GM06990 (cell line): Measurements from ENCODE around the gene TNIK.

Experiments used
- DNase-seq: peaks from one replicate; pipeline ENCODE4 v3.0.0-alpha.2; 2011; ENCODE audit not compliant: insufficient read length; ENCODE audit errors: extremely low read depth
- H3K27me3 ChIP-seq: replicated peaks from 2 replicates; pipeline ENCODE4 v1.6.0; 2011; ENCODE audit warnings: low read length; ENCODE audit not compliant: control insufficient read depth, insufficient read depth
- H3K36me3 ChIP-seq: 2 replicates; pipeline ENCODE4 v1.5.1; 2011; ENCODE audit warnings: low read length; ENCODE audit not compliant: control insufficient read depth, insufficient read depth
- H3K4me3 ChIP-seq: replicated peaks from 2 replicates; pipeline ENCODE4 v1.5.1; 2011; ENCODE audit warnings: low read depth, mild to moderate bottlenecking, control low read depth, low read length
- TF ChIP-seq, protein P1 (sequence below): IDR thresholded peaks from 2 replicates; pipeline ENCODE4 v1.5.1; 2011; ENCODE audit warnings: low read length, control low read depth, mild to moderate bottlenecking, inconsistent platforms; ENCODE audit not compliant: insufficient read depth, poor library complexity, severe bottlenecking

TNIK gene

DNA sequence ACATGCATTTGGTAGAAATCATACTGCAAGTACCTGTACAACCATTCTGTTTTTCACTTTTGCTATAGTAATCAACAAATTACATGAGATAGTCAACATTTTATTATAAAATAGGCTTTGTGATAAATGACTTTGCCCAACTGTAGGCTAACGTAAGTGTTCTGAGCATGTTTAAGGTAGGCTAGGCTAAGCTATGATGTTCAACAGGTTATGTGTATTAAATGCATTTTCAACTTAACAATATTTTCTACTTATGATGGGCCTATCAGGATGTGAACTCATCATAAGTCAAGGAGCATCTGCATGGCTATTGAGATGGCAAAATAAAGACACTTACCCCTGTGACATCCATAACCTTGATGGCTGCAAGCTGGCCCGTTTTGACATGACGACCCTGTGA lies 232.4 kb downstream of the TNIK start:
- TF ChIP-seq, protein P1, sequence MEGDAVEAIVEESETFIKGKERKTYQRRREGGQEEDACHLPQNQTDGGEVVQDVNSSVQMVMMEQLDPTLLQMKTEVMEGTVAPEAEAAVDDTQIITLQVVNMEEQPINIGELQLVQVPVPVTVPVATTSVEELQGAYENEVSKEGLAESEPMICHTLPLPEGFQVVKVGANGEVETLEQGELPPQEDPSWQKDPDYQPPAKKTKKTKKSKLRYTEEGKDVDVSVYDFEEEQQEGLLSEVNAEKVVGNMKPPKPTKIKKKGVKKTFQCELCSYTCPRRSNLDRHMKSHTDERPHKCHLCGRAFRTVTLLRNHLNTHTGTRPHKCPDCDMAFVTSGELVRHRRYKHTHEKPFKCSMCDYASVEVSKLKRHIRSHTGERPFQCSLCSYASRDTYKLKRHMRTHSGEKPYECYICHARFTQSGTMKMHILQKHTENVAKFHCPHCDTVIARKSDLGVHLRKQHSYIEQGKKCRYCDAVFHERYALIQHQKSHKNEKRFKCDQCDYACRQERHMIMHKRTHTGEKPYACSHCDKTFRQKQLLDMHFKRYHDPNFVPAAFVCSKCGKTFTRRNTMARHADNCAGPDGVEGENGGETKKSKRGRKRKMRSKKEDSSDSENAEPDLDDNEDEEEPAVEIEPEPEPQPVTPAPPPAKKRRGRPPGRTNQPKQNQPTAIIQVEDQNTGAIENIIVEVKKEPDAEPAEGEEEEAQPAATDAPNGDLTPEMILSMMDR: no peak
- Histone ChIP-seq H3K36me3 (no peaks in the 10 kb centered on the region; the same call in 1 of the 2 replicates), H3K4me3 (no peak overlapping the region), H3K27me3 (no peaks in the 10 kb centered on the region)
- DNase-seq: no peak

DNA sequence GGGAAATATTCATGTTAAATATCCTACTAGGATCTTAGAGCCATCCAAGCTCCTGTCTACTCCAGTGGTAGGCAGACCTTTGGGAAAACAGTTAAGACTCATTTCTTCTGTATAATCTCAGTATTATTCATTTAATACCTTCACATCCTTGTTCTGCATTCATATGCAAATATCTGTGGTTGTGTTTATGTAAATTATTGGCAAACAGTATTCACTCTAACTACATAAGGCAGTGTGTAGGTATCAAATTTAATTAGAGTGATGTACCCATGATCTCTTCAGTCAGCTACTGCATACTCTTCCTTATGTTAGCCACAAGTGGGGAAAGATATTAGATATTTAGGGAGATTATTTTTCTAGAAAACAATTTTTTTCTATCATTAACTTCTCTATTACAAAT lies 232.8 kb downstream of the TNIK start:
- Histone ChIP-seq H3K36me3 (no peaks in the 10 kb centered on the region; the same call in 1 of the 2 replicates), H3K27me3 (no peaks in the 10 kb centered on the region), H3K4me3 (no peak overlapping the region)
- DNase-seq: no peak
- TF ChIP-seq, protein P1: no peak

DNA sequence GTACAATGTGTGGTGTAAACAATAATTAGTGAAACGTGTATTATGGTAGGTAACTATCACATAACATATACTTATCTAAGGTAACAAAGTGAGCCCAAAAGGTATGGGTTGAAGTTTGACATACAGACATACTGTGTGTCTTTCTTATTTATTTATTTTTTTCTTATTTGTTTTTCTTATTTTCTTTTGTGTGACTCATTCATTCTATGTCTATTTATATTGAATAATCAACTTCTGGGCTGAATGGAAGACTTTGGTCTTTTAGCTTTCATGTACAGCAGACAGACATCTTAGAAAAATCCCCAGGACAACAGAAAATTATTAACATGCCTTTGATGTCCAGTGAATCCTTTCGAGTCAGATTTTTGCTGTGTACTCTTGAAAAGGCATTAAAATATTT lies 233.4 kb downstream of the TNIK start:
- DNase-seq: no peak
- H3K4me3 ChIP-seq: no peak overlapping the region
- no peaks in the 10 kb centered on the region for H3K27me3 ChIP-seq
- TF ChIP-seq, protein P1: no peak
- H3K36me3 ChIP-seq: no peaks in the 10 kb centered on the region; the same call in 1 of the 2 replicates

DNA sequence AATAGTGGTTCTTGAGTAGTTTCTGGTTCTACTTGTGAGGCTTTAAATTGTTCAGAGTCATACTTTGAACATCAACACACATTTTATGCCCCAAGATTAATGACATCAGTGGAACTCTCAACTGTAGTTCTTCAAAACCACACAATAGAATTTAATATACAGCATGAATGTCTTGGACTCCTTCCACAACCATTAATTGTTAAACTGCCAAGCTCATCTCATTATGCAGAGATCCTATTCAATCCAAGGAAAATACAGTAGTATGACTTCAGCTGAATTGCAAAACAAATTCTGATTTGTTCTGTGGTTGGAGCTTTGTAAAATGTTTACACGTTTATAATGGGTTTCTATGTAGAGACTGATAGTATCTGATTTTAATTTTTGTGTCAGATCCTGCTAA lies 234.5 kb downstream of the TNIK start:
- Histone ChIP-seq H3K4me3 (no peak overlapping the region), H3K27me3 (no peaks in the 10 kb centered on the region), H3K36me3 (no peaks in the 10 kb centered on the region; the same call in 1 of the 2 replicates)
- TF ChIP-seq, protein P1: no peak
- DNase-seq: no peak

DNA sequence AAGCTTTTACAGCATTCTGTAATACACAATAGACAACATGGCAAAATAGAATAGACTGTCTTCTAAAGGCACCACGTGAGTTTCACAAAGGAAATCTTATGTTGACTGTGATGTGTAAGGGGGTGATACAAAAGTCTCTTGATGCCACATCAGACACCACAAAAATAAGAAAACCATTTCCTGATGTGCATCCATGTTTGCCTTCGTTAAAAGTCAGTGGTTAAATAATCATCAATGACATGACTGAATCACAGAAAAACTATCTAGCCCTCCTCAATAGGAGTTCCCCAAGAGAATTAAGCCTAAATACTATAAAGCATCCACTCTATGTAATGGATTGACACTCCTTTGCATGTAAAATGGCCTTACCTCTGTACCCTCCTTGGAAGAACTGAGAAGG lies 235.0 kb downstream of the TNIK start:
- peak; percentile 33 for DNase-seq
- no peak overlapping the region for H3K4me3 ChIP-seq
- no peaks in the 10 kb centered on the region for H3K27me3 ChIP-seq
- no peaks in the 10 kb centered on the region; the same call in 1 of the 2 replicates for H3K36me3 ChIP-seq
- TF ChIP-seq, protein P1: no peak

DNA sequence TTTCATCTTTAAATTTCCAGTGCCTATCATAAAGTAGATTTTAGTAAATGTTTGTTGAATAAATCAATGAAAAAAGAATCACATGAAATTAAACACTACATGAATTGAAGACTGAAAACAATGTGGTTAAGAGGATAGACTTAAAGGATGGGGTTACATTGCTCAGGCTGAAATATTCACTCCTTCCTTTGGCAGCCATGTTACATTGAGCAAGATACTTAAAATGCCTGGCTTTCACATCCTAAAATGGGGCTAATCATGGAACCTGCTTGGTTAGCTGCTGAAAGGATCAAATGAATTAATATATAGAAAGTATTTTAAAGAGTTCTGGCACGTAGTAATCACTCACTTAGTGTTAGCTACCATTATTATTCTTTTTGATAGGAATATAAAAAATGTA lies 236.8 kb downstream of the TNIK start:
- Histone ChIP-seq H3K27me3 (no peaks in the 10 kb centered on the region), H3K36me3 (no peaks in the 10 kb centered on the region), H3K4me3 (no peak overlapping the region)
- TF ChIP-seq, protein P1: no peak
- no peak for DNase-seq
